ENCODE results near the gene ARHGAP31. TPM values are rescaled to one million over a fixed set of nuclear protein-coding genes. Genes with fewer than 3 reads are reported as not detected.

Gene ARHGAP31
- total and polyA plus RNA-seq, 8 donors, result 1.2 to 275 (median 4.3) TPM

DNA sequence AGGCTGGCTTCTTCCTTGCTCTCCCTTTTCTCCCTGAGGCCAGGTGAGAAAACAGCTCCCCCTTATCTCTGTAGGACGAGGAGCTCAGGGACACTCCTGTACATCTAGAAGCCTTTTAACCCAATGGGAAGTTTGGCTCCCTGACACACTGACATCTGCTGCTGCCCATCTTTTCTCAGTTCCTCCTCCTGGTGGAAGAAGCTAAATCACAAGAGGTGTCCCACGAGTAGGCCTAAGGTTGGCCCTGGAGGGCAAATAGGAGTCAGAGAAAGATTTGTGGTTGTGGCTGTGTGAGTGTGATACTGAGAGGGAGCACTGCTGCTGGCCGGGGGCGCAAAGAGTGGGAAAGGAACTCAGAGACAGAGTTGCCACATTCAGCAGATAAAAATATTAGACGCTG, 49.5 kb downstream of the ARHGAP31 start:
- no peak for TF ChIP-seq POLR2A (IDR thresholded peaks at IDR 0.05)
- TF ChIP-seq POLR2AphosphoS5 (IDR thresholded peaks at IDR 0.05), result no peak
- no peak for TF ChIP-seq EP300 (IDR thresholded peaks at IDR 0.05)
- TF ChIP-seq, protein P1, sequence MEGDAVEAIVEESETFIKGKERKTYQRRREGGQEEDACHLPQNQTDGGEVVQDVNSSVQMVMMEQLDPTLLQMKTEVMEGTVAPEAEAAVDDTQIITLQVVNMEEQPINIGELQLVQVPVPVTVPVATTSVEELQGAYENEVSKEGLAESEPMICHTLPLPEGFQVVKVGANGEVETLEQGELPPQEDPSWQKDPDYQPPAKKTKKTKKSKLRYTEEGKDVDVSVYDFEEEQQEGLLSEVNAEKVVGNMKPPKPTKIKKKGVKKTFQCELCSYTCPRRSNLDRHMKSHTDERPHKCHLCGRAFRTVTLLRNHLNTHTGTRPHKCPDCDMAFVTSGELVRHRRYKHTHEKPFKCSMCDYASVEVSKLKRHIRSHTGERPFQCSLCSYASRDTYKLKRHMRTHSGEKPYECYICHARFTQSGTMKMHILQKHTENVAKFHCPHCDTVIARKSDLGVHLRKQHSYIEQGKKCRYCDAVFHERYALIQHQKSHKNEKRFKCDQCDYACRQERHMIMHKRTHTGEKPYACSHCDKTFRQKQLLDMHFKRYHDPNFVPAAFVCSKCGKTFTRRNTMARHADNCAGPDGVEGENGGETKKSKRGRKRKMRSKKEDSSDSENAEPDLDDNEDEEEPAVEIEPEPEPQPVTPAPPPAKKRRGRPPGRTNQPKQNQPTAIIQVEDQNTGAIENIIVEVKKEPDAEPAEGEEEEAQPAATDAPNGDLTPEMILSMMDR (IDR thresholded peaks at IDR 0.05), result no peak
- Histone ChIP-seq H3K9me3 (no peaks in the 10 kb centered on the region), H3K36me3 (no peaks in the 10 kb centered on the region), H3K27me3 (no peaks in the 10 kb centered on the region), H3K27ac (no peak overlapping the region), H3K4me3 (no peak overlapping the region), H3K4me1 (peaks cover 0 to 5% (median 0%) of the 10 kb centered on the region in 4 donors)
- 70 to 79% (median 72%) methylated on average over 5 of the region's 5 CpGs for WGBS, 5 donors
- no peak for DNase-seq
- intact Hi-C loops (cut with DNase I; ENCODE audit: low total_unique reads), result no loop called here

DNA sequence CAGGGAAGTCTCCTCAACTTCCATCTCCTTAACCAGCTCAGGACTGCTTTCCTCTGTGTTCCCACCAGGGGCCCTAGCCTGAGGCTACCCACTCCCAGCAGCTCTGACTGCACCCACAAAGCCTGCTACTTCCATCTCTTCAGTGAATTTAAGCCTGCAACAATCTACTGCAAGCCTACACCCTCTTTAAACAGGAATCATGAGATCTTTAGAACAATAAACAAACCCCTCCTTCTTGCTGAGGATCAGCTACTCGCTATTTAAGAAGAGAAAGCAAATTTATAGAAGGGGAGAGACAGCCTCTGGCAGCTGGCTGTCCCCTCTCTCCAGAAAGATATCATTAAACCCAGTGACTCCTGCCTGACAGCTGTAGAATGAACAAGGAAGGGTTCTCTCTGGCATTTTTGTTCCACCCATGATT, 51.9 kb downstream of the ARHGAP31 start:
- WGBS, 5 donors, result 23 to 48% (median 24%) methylated on average over 1 of the region's 1 CpG
- TF ChIP-seq POLR2A (IDR thresholded peaks at IDR 0.05) (no peak), EP300 (IDR thresholded peaks at IDR 0.05) (no peak), POLR2AphosphoS5 (IDR thresholded peaks at IDR 0.05) (no peak)
- TF ChIP-seq, protein P1 (IDR thresholded peaks at IDR 0.05), result no peak
- intact Hi-C loops (cut with DNase I; ENCODE audit: low total_unique reads), result no loop called here
- DNase-seq, result no peak
- Histone ChIP-seq H3K9me3 (no peaks in the 10 kb centered on the region), H3K4me1 (peaks cover 0 to 15% (median 0%) of the 10 kb centered on the region in 4 donors), H3K4me3 (no peak overlapping the region), H3K27me3 (no peaks in the 10 kb centered on the region), H3K36me3 (no peaks in the 10 kb centered on the region), H3K27ac (no peak overlapping the region)

DNA sequence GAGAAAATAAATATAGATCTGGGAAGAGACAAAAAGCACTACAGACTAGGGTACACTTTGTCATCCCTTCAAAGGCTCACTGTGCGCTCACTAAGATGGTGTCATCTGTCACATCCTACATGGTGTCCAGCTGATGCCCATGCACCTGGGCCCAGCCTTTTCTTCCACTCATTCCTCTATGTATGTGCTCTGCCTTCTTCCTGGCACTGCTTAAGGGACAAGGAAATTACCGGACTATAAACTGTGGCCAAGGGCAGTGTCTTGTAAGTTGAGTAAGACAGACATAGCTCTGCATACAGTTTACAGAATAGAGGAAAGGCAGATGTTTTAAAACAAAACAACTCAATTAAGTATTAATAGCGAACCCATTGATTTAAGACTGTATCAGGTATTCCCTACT, 52.9 kb downstream of the ARHGAP31 start:
- TF ChIP-seq POLR2A (IDR thresholded peaks at IDR 0.05) (no peak), EP300 (IDR thresholded peaks at IDR 0.05) (no peak), POLR2AphosphoS5 (IDR thresholded peaks at IDR 0.05) (no peak)
- TF ChIP-seq, protein P1 (IDR thresholded peaks at IDR 0.05), result no peak
- intact Hi-C loops (cut with DNase I; ENCODE audit: low total_unique reads), result no loop called here
- WGBS, 5 donors, result 81 to 90% (median 89%) methylated on average over 3 of the region's 3 CpGs
- H3K9me3 ChIP-seq, result no peaks in the 10 kb centered on the region
- H3K27me3 ChIP-seq, result no peaks in the 10 kb centered on the region
- no peaks in the 10 kb centered on the region for H3K36me3 ChIP-seq
- H3K27ac ChIP-seq, result no peak overlapping the region
- DNase-seq, result no peak
- peaks cover 0 to 15% (median under 1%) of the 10 kb centered on the region in 4 donors for H3K4me1 ChIP-seq
- H3K4me3 ChIP-seq, result no peak overlapping the region

DNA sequence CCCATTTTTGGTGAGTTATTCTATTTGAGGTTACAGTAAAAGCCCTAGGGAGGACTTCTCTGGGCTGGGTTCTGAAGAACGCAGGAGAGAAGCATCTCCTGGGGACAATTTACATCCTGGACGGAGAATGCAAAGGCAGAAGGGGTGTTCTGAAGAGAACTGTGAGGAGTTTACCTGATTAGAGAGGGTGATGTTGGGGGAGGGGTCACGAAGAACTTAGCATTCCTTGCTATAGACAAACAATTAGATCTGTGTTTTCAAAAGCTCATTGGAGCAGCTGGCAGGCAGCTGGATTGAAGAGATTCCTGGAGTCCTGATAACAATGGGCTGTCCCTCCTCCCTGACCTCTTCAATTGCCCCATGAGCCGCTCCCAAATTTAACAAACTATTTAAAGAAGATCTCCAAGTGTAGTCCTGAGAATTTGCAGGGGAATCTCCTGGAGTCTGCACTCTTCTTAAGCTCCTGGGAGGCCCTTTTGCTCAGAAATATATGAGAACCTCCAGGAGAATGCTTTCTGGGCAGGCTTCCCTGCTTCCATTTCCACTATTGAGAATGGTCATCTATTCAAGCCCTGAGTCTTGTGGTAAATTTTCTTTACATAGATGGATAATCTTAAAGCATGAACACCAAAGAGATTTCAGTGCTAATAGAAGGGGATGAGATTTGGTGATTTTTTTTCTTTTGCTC, 55.3 kb downstream of the ARHGAP31 start:
- DNase-seq, result no peak
- Histone ChIP-seq H3K4me3 (no peak overlapping the region), H3K9me3 (no peaks in the 10 kb centered on the region), H3K36me3 (no peaks in the 10 kb centered on the region), H3K27me3 (no peaks in the 10 kb centered on the region), H3K27ac (peak overlapping the region in 3 of 5 donors; percentile 4 to 43 (median 23)), H3K4me1 (peaks cover 4 to 26% (median 11%) of the 10 kb centered on the region in 4 donors)
- TF ChIP-seq, protein P1 (IDR thresholded peaks at IDR 0.05), result no peak
- TF ChIP-seq POLR2A (IDR thresholded peaks at IDR 0.05), result no peak
- TF ChIP-seq POLR2AphosphoS5 (IDR thresholded peaks at IDR 0.05), result no peak
- TF ChIP-seq EP300 (IDR thresholded peaks at IDR 0.05), result no peak
- WGBS, 5 donors, result 36 to 59% (median 47%) methylated on average over 4 of the region's 4 CpGs
- intact Hi-C loops (cut with DNase I; ENCODE audit: low total_unique reads), result no loop called here

All from stomach (tissue), 9 donors.